H1 (cell line): Measurements from ENCODE around the gene CACNB4. TPM values are rescaled to one million over a fixed set of nuclear protein-coding genes. Genes with fewer than 3 reads are reported as not detected.

Source experiments
- ATF2 ChIP-seq: IDR thresholded peaks from 2 replicates; pipeline ENCODE4 v1.6.1; 2012; ENCODE audit warnings: low read length, inconsistent platforms
- CREB1 ChIP-seq: IDR thresholded peaks from 2 replicates; pipeline ENCODE4 v1.6.1; 2012; ENCODE audit warnings: inconsistent platforms
- JUN ChIP-seq: IDR thresholded peaks from 2 replicates; pipeline ENCODE4 v1.6.1; 2011; ENCODE audit warnings: low read depth, mild to moderate bottlenecking, improper control_type of control experiment, low read length
- YY1 ChIP-seq: IDR thresholded peaks from 2 replicates; pipeline ENCODE4 v1.6.1; 2011; ENCODE audit warnings: low read depth, mild to moderate bottlenecking, low read length
- polyA plus RNA-seq, 7 experiments: library from polyadenylated mRNA; depleted of rRNA in 3 of 7; stranded (reverse) in 5 of 7; unstranded in 2 of 7; fragments of >200 nt in 5 of 7; fragments of 200-250 nt in 2 of 7; gene quantifications; 1 replicate in 5 of 7; 2 replicates in 1 of 7; 4 replicates in 1 of 7; pipeline versions ENCODE4 v1.2.1 to v1.2.3, GENCODE V29; 2011 to 2013; ENCODE audit warnings: missing spikeins in 2 of 7, mixed read lengths in 2 of 7
- total RNA-seq: library from RNA; stranded (reverse); fragmentation: NEBNext Ultra II Directional; extraction: Animal tissue kit (Norgen Biotek cat#: 25700); gene quantifications from 2 replicates; pipeline ENCODE4 v1.2.1, GENCODE V29; 2021

The CACNB4 gene
- total and polyA plus RNA-seq, 2 of the 8 experiments (the other 6 are each of a cell fraction or from before 2014, with no cell fraction given) = 2.0 to 4.0 TPM

- TF ChIP-seq CREB1 (no peak), ATF2 (no peak), YY1 (no peak), JUN (no peak)
These were observed 255.8 kb downstream of the CACNB4 start (continued) for GRCh38 chr2:151842830-151843690.
